Left kidney (tissue), 1 donor: ENCODE measurements around the gene EDEM1. TPM values are rescaled to one million over a fixed set of nuclear protein-coding genes. Genes with fewer than 3 reads are reported as not detected.

Source experiments
- polyA plus RNA-seq: library from polyadenylated mRNA; unstranded; fragments of 120-200 nt; gene quantifications from one replicate; pipeline ENCODE4 v1.2.1, GENCODE V29; 2013; ENCODE audit not compliant: insufficient read length

EDEM1 gene
- polyA plus RNA-seq, 1 donor = 25.7 TPM

Other genes with a start within 250 kb of the EDEM1 start
- 25.1 TPM for gene BHLHE40, start 208.3 kb upstream of the EDEM1 start, polyA plus RNA-seq
- 84.3 TPM for gene ARL8B, start 65.4 kb upstream of the EDEM1 start, polyA plus RNA-seq